Measurements from ENCODE around the gene TUBB4A.

The TUBB4A gene

DNA sequence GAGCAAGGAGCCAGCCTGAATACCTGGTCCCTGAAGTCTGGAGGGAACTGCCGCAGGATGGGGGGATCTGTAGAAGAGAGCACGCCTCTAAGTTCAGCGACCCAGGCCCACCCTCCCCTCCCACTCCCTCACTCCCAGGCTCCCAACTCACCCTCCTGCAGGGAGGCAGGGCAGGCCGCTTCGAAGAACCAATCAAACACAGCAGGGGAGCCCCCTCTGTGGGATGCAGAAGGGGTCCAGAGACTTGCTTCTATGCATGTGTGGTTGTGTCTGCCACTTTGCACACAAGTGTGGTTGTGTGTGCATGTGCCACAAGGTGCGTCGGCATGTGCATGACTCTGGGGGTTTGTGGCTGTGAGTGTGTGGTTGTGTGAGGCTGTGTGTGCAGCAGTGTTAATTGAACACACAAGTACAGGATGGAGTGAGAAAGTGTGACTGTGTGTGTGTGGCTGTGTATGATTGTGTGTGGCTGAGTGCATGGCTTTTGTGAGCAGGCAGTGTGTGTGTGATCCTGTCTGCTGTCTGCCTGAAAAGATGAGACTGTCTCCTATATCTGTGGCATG, 22.2 kb downstream of the TUBB4A start:
- no peak for TF ChIP-seq CTCF (IDR thresholded peaks at IDR 0.05; ENCODE audit: extremely low read depth, missing control alignments)
- no peak for DNase-seq (ENCODE audit: low spot score)

DNA sequence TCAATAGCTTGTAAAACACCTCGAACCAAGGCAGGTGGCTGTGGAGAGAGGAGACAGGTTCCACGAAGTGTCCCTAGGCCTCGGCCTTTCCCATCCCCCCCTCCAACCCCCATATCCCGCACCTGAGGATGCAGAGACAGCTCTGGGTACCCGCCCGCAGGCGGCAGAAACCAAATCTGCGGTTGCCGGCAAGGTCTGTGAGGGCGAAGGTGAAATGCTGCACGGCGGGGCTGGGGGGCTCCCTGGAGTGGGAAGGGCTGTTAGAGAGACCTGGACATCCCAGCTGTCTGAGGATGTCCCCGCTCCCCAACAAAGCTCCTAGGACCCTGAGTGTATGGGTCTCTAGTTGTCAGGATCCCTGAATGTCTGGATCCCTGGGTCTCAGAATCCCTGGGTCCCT, 23.3 kb downstream of the TUBB4A start:
- TF ChIP-seq CTCF (IDR thresholded peaks at IDR 0.05; ENCODE audit: extremely low read depth, missing control alignments), result no peak

GRCh38 chr19:6476896-6477431, 25.1 kb downstream of the TUBB4A start:
- no peak for TF ChIP-seq CTCF (IDR thresholded peaks at IDR 0.05; ENCODE audit: extremely low read depth, missing control alignments)
- DNase-seq (ENCODE audit: low spot score), result no peak

More for the DNA sequence above, 23.3 kb downstream of the TUBB4A start:
- no peak for DNase-seq (ENCODE audit: low spot score)

GRCh38 chr19:6476155-6476895, 25.8 kb downstream of the TUBB4A start:
- peak; percentile 85 for DNase-seq (ENCODE audit: low spot score)
- no peak for TF ChIP-seq CTCF (IDR thresholded peaks at IDR 0.05; ENCODE audit: extremely low read depth, missing control alignments)

- DNase-seq (ENCODE audit: low spot score), result no peak
- no peak for TF ChIP-seq CTCF (IDR thresholded peaks at IDR 0.05; ENCODE audit: extremely low read depth, missing control alignments)
Measured at GRCh38 chr19:6475321-6476108, 26.6 kb downstream of the TUBB4A start.

DNA sequence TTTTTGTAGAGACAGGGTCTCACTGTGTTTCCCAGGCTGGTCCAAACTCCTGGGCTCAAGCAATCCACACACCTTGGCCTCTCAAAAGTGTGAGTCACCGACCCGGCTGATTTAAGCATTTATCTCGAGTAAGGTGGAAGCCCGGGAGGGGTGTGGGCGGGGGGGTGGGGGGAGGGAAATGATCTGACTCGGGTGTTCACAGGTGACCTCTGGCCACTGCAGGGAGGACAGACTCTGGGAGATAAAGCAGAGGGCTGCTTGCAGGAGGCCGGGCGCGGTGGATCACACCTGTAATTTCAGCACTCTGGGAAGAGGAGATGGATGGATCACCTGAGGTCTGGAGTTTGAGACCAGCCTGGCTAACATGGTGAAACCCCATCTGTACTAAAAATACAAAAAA, 28.5 kb downstream of the TUBB4A start:
- no peak for DNase-seq (ENCODE audit: low spot score)
- no peak for TF ChIP-seq CTCF (IDR thresholded peaks at IDR 0.05; ENCODE audit: extremely low read depth, missing control alignments)

GRCh38 chr19:6472713-6473112, 29.4 kb downstream of the TUBB4A start:
- no peak for DNase-seq (ENCODE audit: low spot score)
- TF ChIP-seq CTCF (IDR thresholded peaks at IDR 0.05; ENCODE audit: extremely low read depth, missing control alignments), result no peak
